Measurements from ENCODE around the gene DLG4.

DLG4 gene

DNA sequence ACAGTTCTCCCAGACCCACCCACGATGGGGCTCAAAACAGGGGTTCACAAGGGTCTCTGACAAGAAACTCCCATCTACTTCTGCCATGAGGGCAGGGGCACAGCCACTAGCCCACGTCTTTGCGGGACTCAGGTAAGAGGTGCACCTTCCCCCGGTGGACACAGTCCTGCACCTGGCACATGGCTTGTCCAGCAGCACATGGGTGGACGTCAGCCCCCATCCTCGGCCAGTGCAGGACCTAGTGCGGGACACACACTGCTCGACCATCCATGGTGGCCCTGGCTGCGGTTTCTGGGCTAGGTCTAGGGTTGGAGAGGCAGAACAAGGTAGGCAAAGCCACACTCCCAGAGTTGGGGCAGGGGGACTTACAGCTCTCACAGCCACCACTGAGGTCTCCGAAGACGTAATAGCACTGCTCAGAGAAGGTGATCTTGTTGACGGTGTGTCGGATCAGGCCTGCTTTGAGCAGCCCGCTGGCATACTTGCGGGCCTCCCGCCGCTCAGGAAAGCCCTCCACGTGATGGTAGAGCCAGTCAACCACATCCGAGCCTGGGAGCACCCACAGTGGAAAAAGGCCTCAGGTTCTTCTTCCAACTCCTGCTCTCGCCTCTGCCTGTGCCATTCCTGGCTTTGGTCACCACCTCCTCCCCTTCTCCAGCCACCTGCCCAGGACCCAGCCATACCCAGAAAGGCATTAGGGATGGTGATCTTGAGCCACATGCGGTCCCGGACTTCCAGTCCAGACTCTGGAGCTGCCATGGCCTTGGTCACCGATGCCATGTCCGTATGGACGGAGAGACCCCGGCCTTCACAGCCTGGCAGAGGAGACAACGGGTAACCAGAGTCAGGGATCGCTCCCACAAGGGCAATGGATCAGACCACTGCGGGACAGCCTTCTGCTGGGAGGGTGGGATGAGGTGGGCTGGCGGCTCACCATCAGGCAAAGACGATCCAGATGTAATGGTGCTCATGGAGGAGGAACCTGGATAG, 7.4 kb upstream of the DLG4 start:
- Histone ChIP-seq H3K4me3 (ENCODE audit: low read depth, low read length, poor library complexity, severe bottlenecking) (no peak overlapping the region), H3K9me3 (ENCODE audit: low read length) (no peaks in the 10 kb centered on the region), H2AFZ (ENCODE audit: low read length) (no peak overlapping the region), H3K79me2 (ENCODE audit: insufficient read depth, low read length) (peaks cover 5% of the 10 kb centered on the region), H3K4me2 (ENCODE audit: low read length) (no peak overlapping the region), H3K27me3 (ENCODE audit: insufficient read depth, low read length) (no peaks in the 10 kb centered on the region), H3K4me1 (ENCODE audit: insufficient read depth, low read length, severe bottlenecking) (peaks cover 4% of the 10 kb centered on the region), H3K9me2 (ENCODE audit: low read depth, low read length) (no peaks in the 10 kb centered on the region), H3K36me3 (ENCODE audit: insufficient read depth, low read length) (peaks cover 92% of the 10 kb centered on the region), H3K27ac (ENCODE audit: low read depth, low read length, poor library complexity, severe bottlenecking) (no peak overlapping the region), H3F3A (ENCODE audit: insufficient read depth, low read length) (no peaks in the 10 kb centered on the region; the same call in 1 of the 2 replicates), H3K9ac (ENCODE audit: low read length) (no peak overlapping the region), H4K20me1 (ENCODE audit: insufficient read depth, low read length) (no peaks in the 10 kb centered on the region)
- TF ChIP-seq EZH2 (IDR thresholded peaks at IDR 0.05; ENCODE audit: borderline replicate concordance, low read length): no peak
- TF ChIP-seq, protein P1, sequence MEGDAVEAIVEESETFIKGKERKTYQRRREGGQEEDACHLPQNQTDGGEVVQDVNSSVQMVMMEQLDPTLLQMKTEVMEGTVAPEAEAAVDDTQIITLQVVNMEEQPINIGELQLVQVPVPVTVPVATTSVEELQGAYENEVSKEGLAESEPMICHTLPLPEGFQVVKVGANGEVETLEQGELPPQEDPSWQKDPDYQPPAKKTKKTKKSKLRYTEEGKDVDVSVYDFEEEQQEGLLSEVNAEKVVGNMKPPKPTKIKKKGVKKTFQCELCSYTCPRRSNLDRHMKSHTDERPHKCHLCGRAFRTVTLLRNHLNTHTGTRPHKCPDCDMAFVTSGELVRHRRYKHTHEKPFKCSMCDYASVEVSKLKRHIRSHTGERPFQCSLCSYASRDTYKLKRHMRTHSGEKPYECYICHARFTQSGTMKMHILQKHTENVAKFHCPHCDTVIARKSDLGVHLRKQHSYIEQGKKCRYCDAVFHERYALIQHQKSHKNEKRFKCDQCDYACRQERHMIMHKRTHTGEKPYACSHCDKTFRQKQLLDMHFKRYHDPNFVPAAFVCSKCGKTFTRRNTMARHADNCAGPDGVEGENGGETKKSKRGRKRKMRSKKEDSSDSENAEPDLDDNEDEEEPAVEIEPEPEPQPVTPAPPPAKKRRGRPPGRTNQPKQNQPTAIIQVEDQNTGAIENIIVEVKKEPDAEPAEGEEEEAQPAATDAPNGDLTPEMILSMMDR (IDR thresholded peaks at IDR 0.05; ENCODE audit: low read length): no peak

DNA sequence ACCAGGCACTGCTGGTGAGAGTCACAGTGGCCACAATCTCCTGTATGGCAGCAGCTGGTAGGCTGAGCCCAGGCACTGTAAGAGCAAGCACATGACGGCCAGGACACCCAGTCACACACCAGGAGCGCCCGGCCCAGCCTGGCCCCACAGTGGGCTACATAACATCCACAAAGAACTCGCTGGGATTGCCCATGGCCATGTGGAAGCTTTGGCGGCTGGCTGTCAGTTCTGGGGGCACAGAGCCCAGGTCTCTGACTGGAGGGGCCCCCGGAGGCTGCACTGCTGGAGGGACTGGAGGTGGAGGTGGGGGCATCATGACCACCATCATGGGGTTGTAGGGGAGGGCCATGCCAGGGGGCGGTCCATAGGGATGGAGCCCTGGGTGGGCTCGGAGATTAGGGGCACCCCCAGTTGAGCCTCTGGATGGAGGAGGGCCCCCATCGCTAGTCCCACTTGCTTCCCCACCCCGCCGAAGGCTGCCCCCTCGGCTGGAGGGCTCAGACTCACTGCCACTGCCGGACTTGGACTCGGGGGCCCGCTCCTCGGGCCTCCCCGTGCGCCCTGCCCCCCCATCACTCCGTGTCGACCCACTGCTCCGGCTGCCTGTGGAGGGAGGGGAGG, 6.2 kb upstream of the DLG4 start:
- Histone ChIP-seq H3K36me3 (ENCODE audit: insufficient read depth, low read length) (peaks cover 94% of the 10 kb centered on the region), H3K27ac (ENCODE audit: low read depth, low read length, poor library complexity, severe bottlenecking) (no peak overlapping the region), H3K79me2 (ENCODE audit: insufficient read depth, low read length) (no peaks in the 10 kb centered on the region), H3K4me3 (ENCODE audit: low read depth, low read length, poor library complexity, severe bottlenecking) (no peak overlapping the region), H3K4me2 (ENCODE audit: low read length) (no peak overlapping the region), H3K9me3 (ENCODE audit: low read length) (no peaks in the 10 kb centered on the region), H3K4me1 (ENCODE audit: insufficient read depth, low read length, severe bottlenecking) (peaks cover under 1% of the 10 kb centered on the region), H4K20me1 (ENCODE audit: insufficient read depth, low read length) (no peaks in the 10 kb centered on the region), H3F3A (ENCODE audit: insufficient read depth, low read length) (no peaks in the 10 kb centered on the region; the same call in 1 of the 2 replicates), H2AFZ (ENCODE audit: low read length) (no peak overlapping the region), H3K27me3 (ENCODE audit: insufficient read depth, low read length) (no peaks in the 10 kb centered on the region), H3K9me2 (ENCODE audit: low read depth, low read length) (no peaks in the 10 kb centered on the region), H3K9ac (ENCODE audit: low read length) (no peak overlapping the region)
- TF ChIP-seq, protein P1 (IDR thresholded peaks at IDR 0.05; ENCODE audit: low read length): no peak
- no peak for TF ChIP-seq EZH2 (IDR thresholded peaks at IDR 0.05; ENCODE audit: borderline replicate concordance, low read length)

DNA sequence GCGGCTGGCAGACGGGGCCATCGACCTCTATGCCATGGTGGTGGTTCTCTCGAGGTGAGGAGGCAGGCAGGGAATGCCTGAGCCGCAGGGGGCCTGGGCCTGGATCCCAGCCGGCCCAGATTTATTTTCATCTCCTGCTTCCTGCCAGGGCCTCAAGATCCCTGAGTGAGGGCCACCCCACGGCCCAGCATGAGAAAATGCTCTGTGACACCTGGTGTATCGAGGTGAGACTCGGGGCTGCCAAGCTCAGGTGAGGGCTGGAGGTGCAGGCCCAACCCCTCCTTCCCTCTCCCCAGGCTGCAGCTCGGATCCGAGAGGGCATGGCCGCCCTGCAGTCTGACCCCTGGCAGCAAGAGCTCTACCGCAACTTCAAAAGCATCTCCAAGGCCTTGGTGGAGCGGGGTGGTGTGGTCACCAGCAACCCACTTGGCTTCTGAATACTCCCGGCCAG, 5.0 kb upstream of the DLG4 start:
- H3K4me2 ChIP-seq (ENCODE audit: low read length): no peak overlapping the region
- H3K36me3 ChIP-seq (ENCODE audit: insufficient read depth, low read length): peaks cover 83% of the 10 kb centered on the region
- H2AFZ ChIP-seq (ENCODE audit: low read length): no peak overlapping the region
- no peaks in the 10 kb centered on the region; the same call in 1 of the 2 replicates for H3F3A ChIP-seq (ENCODE audit: insufficient read depth, low read length)
- H3K79me2 ChIP-seq (ENCODE audit: insufficient read depth, low read length): no peaks in the 10 kb centered on the region
- H3K4me1 ChIP-seq (ENCODE audit: insufficient read depth, low read length, severe bottlenecking): peaks cover 7% of the 10 kb centered on the region
- no peaks in the 10 kb centered on the region for H4K20me1 ChIP-seq (ENCODE audit: insufficient read depth, low read length)
- no peak overlapping the region for H3K27ac ChIP-seq (ENCODE audit: low read depth, low read length, poor library complexity, severe bottlenecking)
- H3K9ac ChIP-seq (ENCODE audit: low read length): no peak overlapping the region
- no peaks in the 10 kb centered on the region for H3K27me3 ChIP-seq (ENCODE audit: insufficient read depth, low read length)
- TF ChIP-seq, protein P1 (IDR thresholded peaks at IDR 0.05; ENCODE audit: low read length): no peak
- TF ChIP-seq EZH2 (IDR thresholded peaks at IDR 0.05; ENCODE audit: borderline replicate concordance, low read length): no peak
- H3K9me3 ChIP-seq (ENCODE audit: low read length): no peaks in the 10 kb centered on the region
- H3K4me3 ChIP-seq (ENCODE audit: low read depth, low read length, poor library complexity, severe bottlenecking): no peak overlapping the region
- no peaks in the 10 kb centered on the region for H3K9me2 ChIP-seq (ENCODE audit: low read depth, low read length)

Measured in OCI-LY1 (cell line).